Upper lobe of right lung (tissue), 1 donor: ENCODE results near the gene NUBP2. TPM values are rescaled to one million over a fixed set of nuclear protein-coding genes. Genes with fewer than 3 reads are reported as not detected.

Experiments
- ATAC-seq: fragments of 200-7000 bp; cut with Tn5 transposase; one replicate; pipeline ENCODE4 v1.9.1; 2020; ENCODE audit warnings: mild to moderate bottlenecking, moderate library complexity
- DNase-seq: peaks from one replicate; pipeline ENCODE4 v3.0.0-alpha.2; 2020
- H3K27ac ChIP-seq: fragments of 200-600 bp; one replicate; pipeline ENCODE4 v1.8.0; 2022
- H3K27me3 ChIP-seq: fragments of 200-600 bp; one replicate; pipeline ENCODE4 v1.8.0; 2022; ENCODE audit warnings: mild to moderate bottlenecking
- H3K36me3 ChIP-seq: fragments of 200-600 bp; one replicate; pipeline ENCODE4 v1.8.0; 2022
- H3K4me1 ChIP-seq: fragments of 200-600 bp; one replicate; pipeline ENCODE4 v1.8.0; 2022
- H3K4me3 ChIP-seq: fragments of 200-600 bp; one replicate; pipeline ENCODE4 v1.8.0; 2022; ENCODE audit warnings: mild to moderate bottlenecking
- H3K9me3 ChIP-seq: fragments of 200-600 bp; one replicate; pipeline ENCODE4 v1.8.0; 2022
- CTCF ChIP-seq: fragments of 200-600 bp; IDR thresholded peaks from one replicate; pipeline ENCODE4 v1.8.0; 2022; ENCODE audit warnings: antibody characterized with exemption
- intact Hi-C: fragments of 100-400 bp; cut with DNase I; formaldehyde crosslinking; loops from one replicate; pipeline ENCODE4 v1.11.0; 2022
- total RNA-seq: library from RNA; stranded (reverse); fragmentation: NEBNext Ultra II Directional; extraction: Animal tissue kit (Norgen Biotek cat#: 25700); gene quantifications from one replicate; pipeline ENCODE4 v1.2.1, GENCODE V29; 2021
- donor health status: DM: no; HTN: yes; CAD: no; lungs with severe emphysema.

The NUBP2 gene
- total RNA-seq, 1 donor from 2014 or later, result 38.9 TPM

- DNase-seq, result no peak
- H3K36me3 ChIP-seq, result peaks cover 58% of the 10 kb centered on the region
Measured at GRCh38 chr16:1766231-1766630, 16.5 kb upstream of the NUBP2 start.

GRCh38 chr16:1766701-1767100 is 16.1 kb upstream of the NUBP2 start:
- Histone ChIP-seq H3K9me3 (no peaks in the 10 kb centered on the region), H3K36me3 (peaks cover 55% of the 10 kb centered on the region), H3K27ac (no peak overlapping the region), H3K27me3 (no peaks in the 10 kb centered on the region), H3K4me3 (no peak overlapping the region), H3K4me1 (peaks cover 10% of the 10 kb centered on the region)
- ATAC-seq, result no peak
- intact Hi-C loops, result no loop called here
- no peak for TF ChIP-seq CTCF
- no peak for DNase-seq

More at GRCh38 chr16:1766231-1766630, 16.5 kb upstream of the NUBP2 start:
- intact Hi-C loops, result no loop called here
- no peak for ATAC-seq
- H3K4me3 ChIP-seq, result no peak overlapping the region
- no peak for TF ChIP-seq CTCF
- H3K9me3 ChIP-seq, result no peaks in the 10 kb centered on the region
- H3K4me1 ChIP-seq, result peaks cover 10% of the 10 kb centered on the region
- H3K27me3 ChIP-seq, result no peaks in the 10 kb centered on the region
- no peak overlapping the region for H3K27ac ChIP-seq

- DNase-seq (no peak), ATAC-seq (no peak)
- Histone ChIP-seq H3K9me3 (no peaks in the 10 kb centered on the region), H3K4me3 (no peak overlapping the region), H3K27ac (no peak overlapping the region), H3K4me1 (peaks cover 16% of the 10 kb centered on the region), H3K27me3 (no peaks in the 10 kb centered on the region), H3K36me3 (peaks cover 49% of the 10 kb centered on the region)
- intact Hi-C loops, result no loop called here
- no peak for TF ChIP-seq CTCF
Measured at GRCh38 chr16:1767116-1767994, 15.4 kb upstream of the NUBP2 start.

- DNase-seq (no peak), ATAC-seq (no peak)
- no peak overlapping the region for H3K27ac ChIP-seq
- H3K27me3 ChIP-seq, result no peaks in the 10 kb centered on the region
- H3K4me3 ChIP-seq, result no peak overlapping the region
- intact Hi-C loops, result no loop called here
- H3K9me3 ChIP-seq, result no peaks in the 10 kb centered on the region
- H3K4me1 ChIP-seq, result peaks cover 16% of the 10 kb centered on the region
- no peak for TF ChIP-seq CTCF
- H3K36me3 ChIP-seq, result peaks cover 42% of the 10 kb centered on the region
Measured at GRCh38 chr16:1768061-1768766, 14.5 kb upstream of the NUBP2 start.

GRCh38 chr16:1768767-1769401 is 13.9 kb upstream of the NUBP2 start:
- Histone ChIP-seq H3K4me1 (peaks cover 17% of the 10 kb centered on the region), H3K27me3 (no peaks in the 10 kb centered on the region), H3K36me3 (peaks cover 39% of the 10 kb centered on the region), H3K4me3 (no peak overlapping the region), H3K27ac (no peak overlapping the region), H3K9me3 (no peaks in the 10 kb centered on the region)
- intact Hi-C loops, result no loop called here
- DNase-seq (no peak), ATAC-seq (no peak)
- TF ChIP-seq CTCF, result no peak
